MCF 10A (cell line): ENCODE results near the gene PRM1. TPM values are rescaled to one million over a fixed set of nuclear protein-coding genes. Genes with fewer than 3 reads are reported as not detected.

Source experiments
- BruUV-seq: library from RNA; stranded (reverse); fragments of 400-500 nt; replicated peaks from 2 replicates; lab custom pipeline; 2021; lab: Mats Ljungman, UMichigan
- CTCF ChIA-PET: fragments of 300-600 bp; sonication (Branson Sonifier 250); formaldehyde crosslinking; extraction: SDS; loops from one replicate; lab custom pipeline; 2021; ENCODE audit warnings: antibody characterized with exemption, inconsistent platforms; lab: Yijun Ruan, JAX
- POLR2A ChIA-PET: fragments of 300-600, 350-650 bp; sonication (Branson Sonifier 250); formaldehyde crosslinking; extraction: SDS; loops from one replicate; lab custom pipeline; 2020; ENCODE audit warnings: antibody characterized with exemption, inconsistent platforms; lab: Yijun Ruan, JAX
- DNase-seq: peaks from one replicate; pipeline ENCODE4 v3.0.0-alpha.2; 2018; ENCODE audit not compliant: unreplicated experiment
- H3K27ac Mint-ChIP-seq: one replicate; pipeline ENCODE4 v1.8.0; 2022; ENCODE audit warnings: mild to moderate bottlenecking, low read depth, mixed read lengths; ENCODE audit not compliant: unreplicated experiment
- H3K27me3 Mint-ChIP-seq: one replicate; pipeline ENCODE4 v1.8.0; 2022; ENCODE audit warnings: mixed read lengths; ENCODE audit not compliant: insufficient read depth, unreplicated experiment
- H3K36me3 Mint-ChIP-seq: one replicate; pipeline ENCODE4 v1.8.0; 2022; ENCODE audit warnings: mild to moderate bottlenecking, moderate library complexity, mixed read lengths; ENCODE audit not compliant: insufficient read depth, unreplicated experiment
- H3K4me1 Mint-ChIP-seq: one replicate; pipeline ENCODE4 v1.8.0; 2022; ENCODE audit warnings: mixed read lengths; ENCODE audit not compliant: insufficient read depth, unreplicated experiment
- H3K4me3 Mint-ChIP-seq: one replicate; pipeline ENCODE4 v1.8.0; 2022; ENCODE audit warnings: mild to moderate bottlenecking, moderate library complexity, mixed read lengths; ENCODE audit not compliant: unreplicated experiment
- H3K9me3 Mint-ChIP-seq: one replicate; pipeline ENCODE4 v1.8.0; 2022; ENCODE audit warnings: mixed read lengths; ENCODE audit not compliant: unreplicated experiment
- CTCF ChIP-seq: fragments of 200-600 bp; IDR thresholded peaks from one replicate; pipeline ENCODE4 v1.8.0; 2022; ENCODE audit warnings: antibody characterized with exemption, mild to moderate bottlenecking; ENCODE audit not compliant: unreplicated experiment
- intact Hi-C: fragments of 100-400 bp; cut with micrococcal nuclease; formaldehyde crosslinking; loops from 2 replicates; pipeline ENCODE4 v1.14.1; 2022
- total RNA-seq: library from RNA; stranded (reverse); gene quantifications from 2 replicates; pipeline ENCODE4 v1.2.3, GENCODE V29; 2022

PRM1 gene
- total RNA-seq, 1 experiment from 2014 or later: not detected

- intact Hi-C loops: no loop called here
- no peak overlapping the region for H3K27ac Mint-ChIP-seq
- H3K4me3 Mint-ChIP-seq: no peak overlapping the region
- H3K9me3 Mint-ChIP-seq: no peaks in the 10 kb centered on the region
- peaks cover 7% of the 10 kb centered on the region for H3K4me1 Mint-ChIP-seq
- DNase-seq: peak; percentile 36
- POLR2A ChIA-PET: interaction anchor here (0.6 kb wide), 1 partner anchor 18 kb away, joined by 3 read pairs; no protein-coding TSS in a partner anchor
- no TSS peak for BruUV-seq
- peaks cover 6% of the 10 kb centered on the region for H3K36me3 Mint-ChIP-seq
- CTCF ChIA-PET: interaction anchor here (0.6 to 1.5 kb wide), 4 partner anchors 95 to 359 kb away, joined by 3 to 5 read pairs (median 4); no protein-coding TSS in a partner anchor
- H3K27me3 Mint-ChIP-seq: no peaks in the 10 kb centered on the region
- TF ChIP-seq CTCF: no peak
These were observed 31.8 kb upstream of the PRM1 start for GRCh38 chr16:11312718-11313492.

GRCh38 chr16:11310997-11311561 lies 29.9 kb upstream of the PRM1 start:
- CTCF ChIA-PET: interaction anchor here (1.1 kb wide), 1 partner anchor 8 kb away, joined by 4 read pairs; no protein-coding TSS in a partner anchor
- POLR2A ChIA-PET: interaction anchor here (0.6 kb wide), 1 partner anchor 42 kb away, joined by 3 read pairs; the partner anchor contains the start of gene TNP2
- no peak for DNase-seq
- Mint-ChIP-seq H3K4me1 (peaks cover 13% of the 10 kb centered on the region), H3K36me3 (peaks cover 6% of the 10 kb centered on the region), H3K27me3 (no peaks in the 10 kb centered on the region), H3K9me3 (no peaks in the 10 kb centered on the region), H3K27ac (no peak overlapping the region), H3K4me3 (no peak overlapping the region)
- intact Hi-C loops: no loop called here
- no TSS peak for BruUV-seq
- TF ChIP-seq CTCF: no peak

GRCh38 chr16:11310634-11310977 lies 29.5 kb upstream of the PRM1 start:
- no peaks in the 10 kb centered on the region for H3K27me3 Mint-ChIP-seq
- peaks cover 13% of the 10 kb centered on the region for H3K4me1 Mint-ChIP-seq
- BruUV-seq: no TSS peak
- POLR2A ChIA-PET: no interaction called here
- no peak overlapping the region for H3K4me3 Mint-ChIP-seq
- CTCF ChIA-PET: interaction anchor here (1.1 kb wide), 1 partner anchor 9 kb away, joined by 4 read pairs; no protein-coding TSS in a partner anchor
- intact Hi-C loops: no loop called here
- H3K36me3 Mint-ChIP-seq: peaks cover 6% of the 10 kb centered on the region
- no peak overlapping the region for H3K27ac Mint-ChIP-seq
- H3K9me3 Mint-ChIP-seq: no peaks in the 10 kb centered on the region
- DNase-seq: no peak
- no peak for TF ChIP-seq CTCF

GRCh38 chr16:11309895-11310633 lies 28.9 kb upstream of the PRM1 start:
- intact Hi-C loops: no loop called here
- Mint-ChIP-seq H3K9me3 (no peaks in the 10 kb centered on the region), H3K27ac (no peak overlapping the region), H3K4me3 (no peak overlapping the region), H3K36me3 (peaks cover 6% of the 10 kb centered on the region), H3K4me1 (peaks cover 13% of the 10 kb centered on the region), H3K27me3 (no peaks in the 10 kb centered on the region)
- DNase-seq: no peak
- ChIA-PET CTCF (interaction anchor here (1.1 kb wide), 1 partner anchor 9 kb away, joined by 4 read pairs; no protein-coding TSS in a partner anchor), POLR2A (no interaction called here)
- no peak for TF ChIP-seq CTCF
- no TSS peak for BruUV-seq
